ENCODE measurements around the gene TMEM108.

Gene TMEM108

GRCh38 chr3:133117342-133117741 lies 79.2 kb downstream of the TMEM108 start:
- Histone ChIP-seq H3K4me1 (ENCODE audit: control insufficient read depth, insufficient read depth, low read length) (0 out of 2 replicates have a peak, but pooled peaks cover 2% of the 10 kb centered on the region), H3K27ac (ENCODE audit: low read depth, low read length) (no peak overlapping the region), H3K4me3 (ENCODE audit: low read depth, low read length) (no peak overlapping the region)

DNA sequence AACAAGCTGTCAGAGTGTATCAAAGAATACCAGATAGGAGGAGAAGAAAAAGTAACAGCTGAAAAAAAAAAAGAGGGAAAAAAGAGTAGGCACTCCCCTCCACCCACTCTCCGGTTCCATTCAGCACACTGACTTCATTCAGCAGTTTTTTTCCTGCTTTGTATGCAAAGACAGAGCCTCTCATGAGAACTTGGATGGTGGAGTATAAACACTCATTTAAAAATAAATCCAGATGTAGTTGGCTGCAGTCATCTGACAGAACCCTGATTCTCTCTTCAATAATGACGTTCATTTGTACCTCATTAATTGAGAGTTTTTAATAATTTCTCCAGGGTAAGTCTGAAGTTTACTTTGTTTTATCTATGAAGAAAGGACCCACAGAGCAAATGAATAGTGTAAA lies 81.0 kb downstream of the TMEM108 start:
- Histone ChIP-seq H3K4me3 (ENCODE audit: low read depth, low read length) (no peak overlapping the region), H3K4me1 (ENCODE audit: control insufficient read depth, insufficient read depth, low read length) (0 out of 2 replicates have a peak, but pooled peaks cover 2% of the 10 kb centered on the region), H3K27me3 (ENCODE audit: control insufficient read depth, insufficient read depth, low read length) (no peaks in the 10 kb centered on the region), H3K9ac (ENCODE audit: low read length) (no peak overlapping the region), H3K9me3 (ENCODE audit: control insufficient read depth, insufficient read depth, low read depth, low read length) (no peaks in the 10 kb centered on the region), H3K36me3 (ENCODE audit: control insufficient read depth, insufficient read depth, low read length) (no peaks in the 10 kb centered on the region), H3K27ac (ENCODE audit: low read depth, low read length) (no peak overlapping the region)

More at GRCh38 chr3:133117342-133117741, 79.2 kb downstream of the TMEM108 start:
- H3K9me3 ChIP-seq (ENCODE audit: control insufficient read depth, insufficient read depth, low read depth, low read length) = no peaks in the 10 kb centered on the region
- no peaks in the 10 kb centered on the region for H3K36me3 ChIP-seq (ENCODE audit: control insufficient read depth, insufficient read depth, low read length)
- no peak overlapping the region for H3K9ac ChIP-seq (ENCODE audit: low read length)
- no peaks in the 10 kb centered on the region for H3K27me3 ChIP-seq (ENCODE audit: control insufficient read depth, insufficient read depth, low read length)

GRCh38 chr3:133121450-133121849 lies 83.3 kb downstream of the TMEM108 start:
- Histone ChIP-seq H3K4me1 (ENCODE audit: control insufficient read depth, insufficient read depth, low read length) (peaks cover 6% of the 10 kb centered on the region; the same call in 1 of the 2 replicates), H3K36me3 (ENCODE audit: control insufficient read depth, insufficient read depth, low read length) (no peaks in the 10 kb centered on the region), H3K4me3 (ENCODE audit: low read depth, low read length) (no peak overlapping the region), H3K27ac (ENCODE audit: low read depth, low read length) (no peak overlapping the region), H3K9me3 (ENCODE audit: control insufficient read depth, insufficient read depth, low read depth, low read length) (no peaks in the 10 kb centered on the region), H3K27me3 (ENCODE audit: control insufficient read depth, insufficient read depth, low read length) (no peaks in the 10 kb centered on the region), H3K9ac (ENCODE audit: low read length) (no peak overlapping the region)

DNA sequence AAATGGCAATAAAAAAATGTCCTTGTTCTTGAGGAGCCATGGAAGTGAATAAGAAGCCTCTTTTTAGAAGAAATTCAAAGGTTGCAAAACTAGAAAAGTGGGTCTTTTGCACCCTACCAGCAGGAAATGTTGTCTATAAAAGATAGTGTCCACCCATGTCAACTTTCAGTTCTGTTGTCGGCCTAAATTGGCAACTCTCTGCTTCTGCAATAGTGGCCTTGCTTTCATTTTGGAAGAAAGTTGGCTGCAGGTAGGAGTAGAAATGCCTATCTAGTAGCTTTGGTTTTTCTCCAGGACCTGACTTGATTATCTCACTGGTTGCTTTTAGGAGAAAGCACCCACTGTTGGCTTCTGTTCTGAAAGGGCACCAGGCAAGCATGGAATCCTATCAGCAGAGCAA lies 85.4 kb downstream of the TMEM108 start:
- no peak overlapping the region for H3K27ac ChIP-seq (ENCODE audit: low read depth, low read length)
- H3K9ac ChIP-seq (ENCODE audit: low read length) = no peak overlapping the region
- H3K4me1 ChIP-seq (ENCODE audit: control insufficient read depth, insufficient read depth, low read length) = peaks cover 6% of the 10 kb centered on the region; the same call in 1 of the 2 replicates
- no peaks in the 10 kb centered on the region for H3K27me3 ChIP-seq (ENCODE audit: control insufficient read depth, insufficient read depth, low read length)
- no peaks in the 10 kb centered on the region for H3K9me3 ChIP-seq (ENCODE audit: control insufficient read depth, insufficient read depth, low read depth, low read length)
- H3K4me3 ChIP-seq (ENCODE audit: low read depth, low read length) = no peak overlapping the region
- H3K36me3 ChIP-seq (ENCODE audit: control insufficient read depth, insufficient read depth, low read length) = no peaks in the 10 kb centered on the region

DNA sequence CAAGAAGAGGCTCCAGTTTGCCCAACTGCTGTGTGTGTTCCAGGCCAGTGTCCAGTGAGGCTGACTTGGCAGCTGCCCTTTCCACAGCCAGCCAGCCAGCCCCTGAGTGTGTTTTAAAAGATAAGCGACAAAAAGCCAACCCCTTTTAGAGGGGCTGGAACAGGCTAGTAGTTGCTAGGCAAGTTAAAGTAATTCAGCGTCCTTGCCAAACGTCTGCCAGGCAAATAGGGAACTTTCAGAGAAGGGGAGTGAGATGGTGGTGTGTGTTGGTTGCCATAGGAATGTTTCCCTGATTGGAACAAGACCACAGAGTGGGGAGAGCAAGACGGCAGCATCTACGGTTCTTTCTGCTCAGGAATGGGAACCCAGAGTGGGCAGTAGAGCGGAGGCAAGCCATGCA lies 86.3 kb downstream of the TMEM108 start:
- no peaks in the 10 kb centered on the region for H3K36me3 ChIP-seq (ENCODE audit: control insufficient read depth, insufficient read depth, low read length)
- peaks cover 6% of the 10 kb centered on the region; the same call in 1 of the 2 replicates for H3K4me1 ChIP-seq (ENCODE audit: control insufficient read depth, insufficient read depth, low read length)
- no peak overlapping the region for H3K4me3 ChIP-seq (ENCODE audit: low read depth, low read length)
- no peak overlapping the region for H3K9ac ChIP-seq (ENCODE audit: low read length)
- no peak overlapping the region for H3K27ac ChIP-seq (ENCODE audit: low read depth, low read length)
- H3K9me3 ChIP-seq (ENCODE audit: control insufficient read depth, insufficient read depth, low read depth, low read length) = no peaks in the 10 kb centered on the region
- no peaks in the 10 kb centered on the region for H3K27me3 ChIP-seq (ENCODE audit: control insufficient read depth, insufficient read depth, low read length)

GRCh38 chr3:133125171-133125570 lies 87.0 kb downstream of the TMEM108 start:
- Histone ChIP-seq H3K9ac (ENCODE audit: low read length) (no peak overlapping the region), H3K27ac (ENCODE audit: low read depth, low read length) (no peak overlapping the region), H3K36me3 (ENCODE audit: control insufficient read depth, insufficient read depth, low read length) (no peaks in the 10 kb centered on the region), H3K4me3 (ENCODE audit: low read depth, low read length) (no peak overlapping the region), H3K4me1 (ENCODE audit: control insufficient read depth, insufficient read depth, low read length) (peaks cover 6% of the 10 kb centered on the region; the same call in 1 of the 2 replicates), H3K9me3 (ENCODE audit: control insufficient read depth, insufficient read depth, low read depth, low read length) (no peaks in the 10 kb centered on the region), H3K27me3 (ENCODE audit: control insufficient read depth, insufficient read depth, low read length) (no peaks in the 10 kb centered on the region)

GRCh38 chr3:133125802-133126201 lies 87.6 kb downstream of the TMEM108 start:
- H3K27ac ChIP-seq (ENCODE audit: low read depth, low read length) = no peak overlapping the region
- H3K4me3 ChIP-seq (ENCODE audit: low read depth, low read length) = no peak overlapping the region
- no peaks in the 10 kb centered on the region for H3K36me3 ChIP-seq (ENCODE audit: control insufficient read depth, insufficient read depth, low read length)
- peaks cover 6% of the 10 kb centered on the region; the same call in 1 of the 2 replicates for H3K4me1 ChIP-seq (ENCODE audit: control insufficient read depth, insufficient read depth, low read length)
- no peaks in the 10 kb centered on the region for H3K27me3 ChIP-seq (ENCODE audit: control insufficient read depth, insufficient read depth, low read length)
- H3K9me3 ChIP-seq (ENCODE audit: control insufficient read depth, insufficient read depth, low read depth, low read length) = no peaks in the 10 kb centered on the region
- no peak overlapping the region for H3K9ac ChIP-seq (ENCODE audit: low read length)

DNA sequence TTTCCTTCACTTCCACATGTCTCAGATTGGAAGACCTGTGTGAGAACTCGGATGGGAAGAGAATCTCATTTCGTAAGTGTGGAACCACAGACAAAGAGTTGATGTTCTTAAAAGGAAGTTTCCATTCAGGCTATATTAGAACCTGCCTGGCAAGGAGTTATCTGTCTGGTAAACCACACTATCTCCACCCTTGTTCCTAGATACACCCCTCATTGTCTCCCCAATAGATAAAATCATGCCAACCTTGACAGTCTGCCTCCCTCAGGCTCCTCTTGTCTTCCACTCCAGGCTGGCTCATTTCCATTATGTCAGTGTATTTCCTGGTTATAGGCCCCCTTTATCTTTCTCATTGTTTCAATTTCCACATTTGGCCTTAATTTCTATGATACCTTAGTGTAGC lies 89.2 kb downstream of the TMEM108 start:
- peaks cover 4% of the 10 kb centered on the region; the same call in 1 of the 2 replicates for H3K4me1 ChIP-seq (ENCODE audit: control insufficient read depth, insufficient read depth, low read length)
- H3K9ac ChIP-seq (ENCODE audit: low read length) = no peak overlapping the region
- H3K27me3 ChIP-seq (ENCODE audit: control insufficient read depth, insufficient read depth, low read length) = no peaks in the 10 kb centered on the region

GRCh38 chr3:133130168-133130567 lies 92.0 kb downstream of the TMEM108 start:
- no peaks in the 10 kb centered on the region for H3K9me3 ChIP-seq (ENCODE audit: control insufficient read depth, insufficient read depth, low read depth, low read length)
- H3K36me3 ChIP-seq (ENCODE audit: control insufficient read depth, insufficient read depth, low read length) = no peaks in the 10 kb centered on the region
- peaks cover 2% of the 10 kb centered on the region for H3K4me1 ChIP-seq (ENCODE audit: control insufficient read depth, insufficient read depth, low read length)
- no peak overlapping the region for H3K4me3 ChIP-seq (ENCODE audit: low read depth, low read length)
- H3K27me3 ChIP-seq (ENCODE audit: control insufficient read depth, insufficient read depth, low read length) = no peaks in the 10 kb centered on the region
- H3K9ac ChIP-seq (ENCODE audit: low read length) = no peak overlapping the region
- H3K27ac ChIP-seq (ENCODE audit: low read depth, low read length) = no peak overlapping the region

More for the DNA sequence above, 89.2 kb downstream of the TMEM108 start:
- no peak overlapping the region for H3K4me3 ChIP-seq (ENCODE audit: low read depth, low read length)
- H3K36me3 ChIP-seq (ENCODE audit: control insufficient read depth, insufficient read depth, low read length) = no peaks in the 10 kb centered on the region
- H3K27ac ChIP-seq (ENCODE audit: low read depth, low read length) = no peak overlapping the region
- H3K9me3 ChIP-seq (ENCODE audit: control insufficient read depth, insufficient read depth, low read depth, low read length) = no peaks in the 10 kb centered on the region

DNA sequence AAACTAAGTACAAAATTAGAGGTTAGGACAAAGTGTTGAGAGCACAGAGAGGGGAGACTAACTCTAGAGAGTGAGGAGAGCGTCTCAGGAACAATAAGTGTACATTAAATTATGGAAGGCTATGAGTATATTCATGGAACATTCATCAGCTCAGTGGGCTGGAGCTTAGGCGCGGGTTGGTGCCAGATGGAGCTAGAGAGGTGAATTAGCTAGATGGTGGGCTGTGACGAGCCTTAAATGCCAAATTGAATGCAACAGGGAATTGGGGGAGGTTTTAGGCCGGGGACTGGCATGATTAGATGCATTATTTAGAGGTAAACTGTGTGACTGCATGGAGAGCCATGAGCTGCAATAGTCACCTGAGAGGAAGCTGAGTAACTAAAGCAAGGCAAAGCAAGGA lies 97.1 kb downstream of the TMEM108 start:
- no peaks in the 10 kb centered on the region for H3K27me3 ChIP-seq (ENCODE audit: control insufficient read depth, insufficient read depth, low read length)
- no peaks in the 10 kb centered on the region for H3K9me3 ChIP-seq (ENCODE audit: control insufficient read depth, insufficient read depth, low read depth, low read length)
- H3K27ac ChIP-seq (ENCODE audit: low read depth, low read length) = no peak overlapping the region
- no peak overlapping the region for H3K9ac ChIP-seq (ENCODE audit: low read length)
- H3K4me3 ChIP-seq (ENCODE audit: low read depth, low read length) = no peak overlapping the region
- peaks cover 19% of the 10 kb centered on the region for H3K4me1 ChIP-seq (ENCODE audit: control insufficient read depth, insufficient read depth, low read length)
- no peaks in the 10 kb centered on the region for H3K36me3 ChIP-seq (ENCODE audit: control insufficient read depth, insufficient read depth, low read length)

GRCh38 chr3:133136114-133137041 lies 98.2 kb downstream of the TMEM108 start:
- H3K4me3 ChIP-seq (ENCODE audit: low read depth, low read length) = no peak overlapping the region
- H3K9ac ChIP-seq (ENCODE audit: low read length) = no peak overlapping the region
- no peaks in the 10 kb centered on the region for H3K27me3 ChIP-seq (ENCODE audit: control insufficient read depth, insufficient read depth, low read length)
- H3K4me1 ChIP-seq (ENCODE audit: control insufficient read depth, insufficient read depth, low read length) = peaks cover 19% of the 10 kb centered on the region
- H3K36me3 ChIP-seq (ENCODE audit: control insufficient read depth, insufficient read depth, low read length) = no peaks in the 10 kb centered on the region
- H3K9me3 ChIP-seq (ENCODE audit: control insufficient read depth, insufficient read depth, low read depth, low read length) = no peaks in the 10 kb centered on the region
- H3K27ac ChIP-seq (ENCODE audit: low read depth, low read length) = no peak overlapping the region

All from HUES6 (cell line).